Type B pancreatic cell (in vitro differentiated cells): Measurements from ENCODE around the gene SDC3. TPM values are rescaled to one million over a fixed set of nuclear protein-coding genes. Genes with fewer than 3 reads are reported as not detected.

Experiments
- DNase-seq: peaks from one replicate; pipeline ENCODE4 v3.0.0; 2021; ENCODE audit warnings: mixed read lengths; ENCODE audit not compliant: unreplicated experiment; ENCODE audit errors: extremely low spot score
- H3K27ac Mint-ChIP-seq: 2 replicates; pipeline ENCODE4 v1.8.0; 2021; ENCODE audit warnings: mild to moderate bottlenecking, mixed read lengths
- H3K27me3 Mint-ChIP-seq: 2 replicates; pipeline ENCODE4 v1.8.0; 2021; ENCODE audit warnings: mixed read lengths
- H3K36me3 Mint-ChIP-seq: 2 replicates; pipeline ENCODE4 v1.8.0; 2021; ENCODE audit warnings: mixed read lengths
- H3K4me1 Mint-ChIP-seq: one replicate; pipeline ENCODE4 v1.8.0; 2021; ENCODE audit warnings: mixed read lengths; ENCODE audit not compliant: unreplicated experiment
- H3K4me3 Mint-ChIP-seq: 2 replicates; pipeline ENCODE4 v1.8.0; 2021; ENCODE audit warnings: mild to moderate bottlenecking, mixed read lengths
- H3K9me3 Mint-ChIP-seq: 2 replicates; pipeline ENCODE4 v1.8.0; 2021; ENCODE audit warnings: mixed read lengths
- total RNA-seq: library from RNA; stranded (reverse); gene quantifications from 2 replicates; pipeline ENCODE4 v1.2.1, GENCODE V29; 2021; ENCODE audit warnings: low replicate concordance
- TF ChIP-seq, protein P1 (sequence below): fragments of 200-600 bp; sonication (generic); conservative IDR thresholded peaks from 2 replicates; pipeline ENCODE4 v1.5.0; 2021; ENCODE audit warnings: antibody characterized with exemption, mild to moderate bottlenecking

SDC3 gene
- total RNA-seq, 1 donor from 2014 or later: 54.2 TPM

GRCh38 chr1:30846587-30846986 is 62.0 kb downstream of the SDC3 start:
- no peak overlapping the region for H3K27ac Mint-ChIP-seq
- H3K36me3 Mint-ChIP-seq: no peaks in the 10 kb centered on the region
- H3K4me3 Mint-ChIP-seq: no peak overlapping the region
- TF ChIP-seq, protein P1, sequence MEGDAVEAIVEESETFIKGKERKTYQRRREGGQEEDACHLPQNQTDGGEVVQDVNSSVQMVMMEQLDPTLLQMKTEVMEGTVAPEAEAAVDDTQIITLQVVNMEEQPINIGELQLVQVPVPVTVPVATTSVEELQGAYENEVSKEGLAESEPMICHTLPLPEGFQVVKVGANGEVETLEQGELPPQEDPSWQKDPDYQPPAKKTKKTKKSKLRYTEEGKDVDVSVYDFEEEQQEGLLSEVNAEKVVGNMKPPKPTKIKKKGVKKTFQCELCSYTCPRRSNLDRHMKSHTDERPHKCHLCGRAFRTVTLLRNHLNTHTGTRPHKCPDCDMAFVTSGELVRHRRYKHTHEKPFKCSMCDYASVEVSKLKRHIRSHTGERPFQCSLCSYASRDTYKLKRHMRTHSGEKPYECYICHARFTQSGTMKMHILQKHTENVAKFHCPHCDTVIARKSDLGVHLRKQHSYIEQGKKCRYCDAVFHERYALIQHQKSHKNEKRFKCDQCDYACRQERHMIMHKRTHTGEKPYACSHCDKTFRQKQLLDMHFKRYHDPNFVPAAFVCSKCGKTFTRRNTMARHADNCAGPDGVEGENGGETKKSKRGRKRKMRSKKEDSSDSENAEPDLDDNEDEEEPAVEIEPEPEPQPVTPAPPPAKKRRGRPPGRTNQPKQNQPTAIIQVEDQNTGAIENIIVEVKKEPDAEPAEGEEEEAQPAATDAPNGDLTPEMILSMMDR: no peak
- H3K27me3 Mint-ChIP-seq: peaks cover 51% of the 10 kb centered on the region
- no peak for DNase-seq
- no peaks in the 10 kb centered on the region for H3K9me3 Mint-ChIP-seq
- H3K4me1 Mint-ChIP-seq: peaks cover 21% of the 10 kb centered on the region

DNA sequence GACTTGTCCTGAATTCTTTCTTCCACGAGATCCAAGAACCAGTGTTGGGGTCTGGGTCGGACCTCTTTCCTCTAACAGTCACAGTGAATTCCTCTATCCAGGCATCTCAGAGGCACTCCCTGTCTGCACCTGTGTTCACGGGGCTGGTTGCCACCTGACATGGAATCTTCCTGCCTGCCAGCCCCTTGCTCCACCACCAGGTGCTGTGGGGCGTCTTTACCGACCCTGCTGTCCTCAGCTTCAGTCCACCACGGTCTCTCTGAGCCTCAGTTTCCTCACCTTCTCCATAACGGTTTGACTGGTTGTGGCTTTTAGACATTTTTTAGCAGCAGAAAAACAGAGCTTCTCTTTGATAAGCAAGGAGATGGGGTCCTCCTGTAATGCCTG is 62.7 kb downstream of the SDC3 start:
- peaks cover 27% of the 10 kb centered on the region for H3K4me1 Mint-ChIP-seq
- TF ChIP-seq, protein P1: peak; percentile 51
- no peak overlapping the region for H3K4me3 Mint-ChIP-seq
- peaks cover 58% of the 10 kb centered on the region for H3K27me3 Mint-ChIP-seq
- no peaks in the 10 kb centered on the region for H3K9me3 Mint-ChIP-seq
- no peak for DNase-seq
- H3K27ac Mint-ChIP-seq: no peak overlapping the region
- H3K36me3 Mint-ChIP-seq: no peaks in the 10 kb centered on the region

DNA sequence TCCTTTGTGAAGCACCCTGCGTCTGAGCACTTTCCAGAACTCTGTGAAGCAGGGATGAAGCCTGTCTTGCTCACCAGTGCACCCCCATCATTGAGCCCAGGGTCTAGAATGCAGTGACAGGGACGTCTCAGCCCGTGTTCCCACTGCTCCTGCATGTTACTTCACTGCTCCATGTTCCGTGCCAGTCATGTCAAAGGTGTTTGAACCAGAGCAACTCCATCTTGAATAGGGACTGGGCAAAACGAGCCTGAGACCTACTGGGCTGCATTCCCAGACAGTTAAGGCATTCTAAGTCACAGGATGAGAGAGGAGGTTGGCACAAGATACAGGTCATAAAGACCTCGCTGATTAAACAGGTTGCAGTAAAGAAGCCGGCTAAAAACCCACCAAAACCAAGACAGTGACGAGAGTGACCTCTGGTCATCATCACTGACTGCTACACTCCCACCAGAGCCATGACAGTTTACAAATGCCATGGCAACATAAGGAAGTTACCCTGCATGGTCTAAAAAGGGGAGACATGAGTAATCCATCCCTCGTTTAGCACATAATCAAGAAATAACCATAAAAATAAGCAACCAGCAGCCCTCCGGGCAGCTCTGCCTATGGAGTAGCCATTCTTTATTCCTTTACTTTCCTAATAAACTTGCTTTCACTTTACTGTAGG is 63.2 kb downstream of the SDC3 start:
- TF ChIP-seq, protein P1: no peak
- Mint-ChIP-seq H3K9me3 (no peaks in the 10 kb centered on the region), H3K36me3 (no peaks in the 10 kb centered on the region), H3K27ac (no peak overlapping the region), H3K27me3 (peaks cover 58% of the 10 kb centered on the region), H3K4me1 (peaks cover 27% of the 10 kb centered on the region), H3K4me3 (no peak overlapping the region)
- no peak for DNase-seq

- H3K27ac Mint-ChIP-seq: no peak overlapping the region
- H3K27me3 Mint-ChIP-seq: peaks cover 58% of the 10 kb centered on the region
- peaks cover 27% of the 10 kb centered on the region for H3K4me1 Mint-ChIP-seq
- no peaks in the 10 kb centered on the region for H3K36me3 Mint-ChIP-seq
- TF ChIP-seq, protein P1: no peak
- H3K4me3 Mint-ChIP-seq: no peak overlapping the region
- H3K9me3 Mint-ChIP-seq: peaks cover under 1% of the 10 kb centered on the region
- no peak for DNase-seq
Observed at GRCh38 chr1:30844631-30845030, 63.9 kb downstream of the SDC3 start.

GRCh38 chr1:30842697-30843354 is 65.7 kb downstream of the SDC3 start:
- no peak overlapping the region for H3K4me3 Mint-ChIP-seq
- H3K36me3 Mint-ChIP-seq: no peaks in the 10 kb centered on the region
- peak overlapping the region; percentile 58 for H3K27ac Mint-ChIP-seq
- no peak for DNase-seq
- H3K4me1 Mint-ChIP-seq: peaks cover 27% of the 10 kb centered on the region
- TF ChIP-seq, protein P1: no peak
- H3K9me3 Mint-ChIP-seq: peaks cover 4% of the 10 kb centered on the region
- peaks cover 55% of the 10 kb centered on the region for H3K27me3 Mint-ChIP-seq
